ENCODE results near the gene TMEM256.
"Not testable (repeated sequence)": the region's sequence is repeated elsewhere in the genome, so short reads cannot be mapped to it uniquely, and the experiment has no call there.

TMEM256 gene

DNA sequence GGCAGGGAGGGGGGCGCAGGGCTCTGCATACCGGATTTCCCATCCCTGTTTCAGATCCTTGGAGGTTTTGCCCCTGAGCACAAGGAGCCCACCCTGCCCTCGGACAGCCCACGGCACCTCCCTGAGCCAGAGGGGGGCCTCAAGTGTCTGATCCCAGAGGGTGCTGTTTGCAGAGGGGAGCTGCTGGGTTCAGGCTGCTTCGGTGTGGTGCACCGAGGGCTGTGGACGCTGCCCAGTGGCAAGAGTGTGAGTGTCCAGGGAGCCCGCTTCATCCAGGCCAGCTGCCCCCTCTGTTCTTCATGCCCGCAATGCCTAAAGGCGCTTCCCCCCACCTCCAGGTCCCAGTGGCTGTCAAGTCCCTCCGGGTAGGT, 20.5 kb downstream of the TMEM256 start:
- DNase-seq (ENCODE audit: low spot score): no peak

DNA sequence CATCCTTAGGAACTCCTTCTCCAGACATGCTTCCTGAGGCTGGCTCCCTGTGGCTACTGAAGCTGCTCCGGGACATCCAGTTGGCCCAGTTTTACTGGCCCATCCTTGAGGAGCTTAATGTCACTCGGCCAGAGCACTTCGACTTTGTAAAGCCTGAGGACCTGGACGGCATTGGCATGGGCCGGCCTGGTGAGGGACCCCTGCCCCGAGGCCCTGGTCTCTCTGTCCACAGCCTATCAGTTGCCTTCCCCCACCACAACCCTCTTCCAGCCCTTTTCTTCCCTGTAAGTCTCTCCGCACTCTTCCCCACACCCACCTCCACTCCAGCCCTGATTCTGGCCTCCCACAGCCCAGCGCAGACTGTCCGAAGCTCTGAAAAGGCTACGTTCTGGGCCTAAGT, 21.0 kb downstream of the TMEM256 start:
- no peak for DNase-seq (ENCODE audit: low spot score)

DNA sequence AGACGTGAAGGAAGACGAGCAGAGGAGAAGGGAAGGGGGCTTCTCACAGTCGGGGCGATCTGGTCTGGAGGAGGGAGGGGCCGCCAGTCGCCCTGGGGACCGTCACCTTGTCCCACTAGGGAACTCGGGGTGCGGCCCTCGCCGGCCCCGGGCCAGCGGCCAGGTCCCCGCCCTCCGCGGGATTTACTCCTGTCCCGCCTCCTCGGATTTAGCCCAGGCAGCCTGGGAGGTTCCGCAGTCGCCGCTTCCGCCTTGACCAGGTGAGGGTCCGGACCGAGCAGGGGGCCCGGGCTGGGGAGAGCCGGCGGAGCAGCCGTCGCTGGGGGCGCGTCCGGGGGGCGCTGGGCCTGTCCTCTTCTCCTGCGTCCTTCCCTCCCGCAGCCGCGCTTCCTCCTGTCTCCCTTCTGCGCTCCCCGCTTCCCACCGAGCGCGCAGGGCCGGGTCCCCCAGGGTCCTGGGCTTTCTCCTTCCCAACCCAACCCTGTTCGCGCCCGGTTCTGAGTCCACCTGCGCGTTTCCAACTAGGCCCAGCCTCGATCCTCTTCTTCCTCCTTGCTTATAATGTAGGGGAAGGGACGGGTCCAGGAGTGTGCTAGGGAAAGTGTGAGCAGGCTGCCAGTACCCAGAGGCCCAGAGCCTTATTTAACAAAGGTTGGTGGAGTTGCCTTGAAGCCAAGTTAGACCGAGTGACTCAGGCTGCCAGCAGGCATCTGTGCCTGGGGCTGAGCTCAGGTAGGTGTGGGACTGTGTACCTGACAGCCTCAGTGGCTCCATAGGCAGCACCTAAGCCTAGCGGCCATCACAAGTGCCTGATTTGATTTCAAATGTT, 22.8 kb downstream of the TMEM256 start, which contains the start of gene TNK1:
Gene TNK1, plus strand, starts transcription at position 235 of the 829 bp plus-strand sequence. CDS start 1,838 bp downstream, outside the sequence.
- DNase-seq (ENCODE audit: low spot score): peak; percentile 70

DNA sequence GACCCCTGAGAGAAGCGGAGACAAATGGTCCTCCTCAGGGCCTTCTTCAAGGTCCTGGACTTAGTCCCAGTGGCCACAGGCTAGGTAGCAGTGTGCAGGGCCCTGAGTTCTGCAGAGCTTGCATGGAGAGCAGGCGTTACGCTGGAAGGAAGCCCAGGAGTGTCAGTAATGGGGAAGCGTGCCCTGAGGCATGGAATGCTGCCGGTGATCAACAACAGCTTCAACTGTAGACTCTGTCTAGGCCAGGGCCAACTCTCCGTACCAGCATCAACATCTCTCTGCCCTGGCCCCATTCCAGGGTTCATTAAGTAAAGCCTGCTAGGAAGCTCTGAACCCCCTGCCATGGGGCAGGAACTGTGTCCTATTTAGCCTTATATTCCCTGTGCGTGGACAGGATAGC, 23.6 kb downstream of the TMEM256 start:
- no peak for DNase-seq (ENCODE audit: low spot score)

DNA sequence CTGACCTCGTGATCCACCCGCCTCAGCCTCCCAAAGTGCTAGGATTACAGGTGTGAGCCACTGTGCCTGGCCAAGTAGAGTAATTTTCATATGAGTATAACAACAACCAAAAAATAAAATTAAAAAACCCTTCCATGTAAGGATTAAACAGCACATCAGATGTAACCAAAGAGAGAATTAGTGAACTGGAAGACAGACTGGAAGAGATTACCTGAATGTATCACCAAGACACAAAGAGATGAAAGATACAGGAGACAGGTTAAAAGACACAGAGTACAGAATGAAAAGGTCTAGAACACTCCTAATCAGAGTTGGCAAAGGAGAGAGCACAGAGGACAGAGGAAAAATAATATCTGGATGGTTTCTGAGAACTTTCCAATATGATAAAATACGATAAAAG, 24.8 kb downstream of the TMEM256 start:
- no peak for DNase-seq (ENCODE audit: low spot score)

DNA sequence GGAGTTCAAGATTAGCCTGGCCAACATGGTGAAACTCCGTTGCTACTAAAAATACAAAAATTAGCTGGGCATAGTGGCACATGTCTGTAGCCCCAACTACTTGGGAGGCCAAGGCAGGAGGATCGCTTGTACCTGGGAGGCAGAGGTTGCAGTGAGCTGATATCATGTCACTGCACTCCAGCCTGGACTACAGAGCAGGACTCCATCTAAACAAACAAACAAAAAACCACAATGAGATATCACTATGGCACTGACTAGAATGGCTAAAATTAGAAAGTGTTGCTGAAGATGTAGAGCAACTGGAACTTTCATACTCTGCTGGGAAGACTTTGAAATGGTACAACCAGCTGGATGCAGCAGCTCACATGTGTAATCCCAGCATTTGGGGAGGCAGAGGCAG, 29.5 kb downstream of the TMEM256 start:
- no peak for DNase-seq (ENCODE audit: low spot score)

DNA sequence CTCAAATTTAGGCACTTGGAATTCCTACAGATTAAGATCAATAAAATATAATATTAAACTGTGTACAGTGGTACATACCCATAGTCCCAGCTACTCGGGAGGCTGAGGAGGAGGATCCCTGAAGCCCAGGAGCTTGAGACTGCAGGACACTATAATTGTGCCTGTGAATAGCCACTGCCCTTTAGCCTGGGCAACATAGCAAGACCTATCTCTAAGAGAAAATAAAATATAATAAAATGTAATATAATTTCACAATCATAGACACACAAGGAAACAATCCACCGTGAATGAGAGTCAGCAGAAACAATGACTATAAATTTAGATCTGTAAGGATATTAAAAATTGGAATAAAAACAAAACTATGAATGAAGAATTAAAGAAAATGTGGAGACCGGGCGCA, 33.0 kb downstream of the TMEM256 start:
- no peak for DNase-seq (ENCODE audit: low spot score)

DNA sequence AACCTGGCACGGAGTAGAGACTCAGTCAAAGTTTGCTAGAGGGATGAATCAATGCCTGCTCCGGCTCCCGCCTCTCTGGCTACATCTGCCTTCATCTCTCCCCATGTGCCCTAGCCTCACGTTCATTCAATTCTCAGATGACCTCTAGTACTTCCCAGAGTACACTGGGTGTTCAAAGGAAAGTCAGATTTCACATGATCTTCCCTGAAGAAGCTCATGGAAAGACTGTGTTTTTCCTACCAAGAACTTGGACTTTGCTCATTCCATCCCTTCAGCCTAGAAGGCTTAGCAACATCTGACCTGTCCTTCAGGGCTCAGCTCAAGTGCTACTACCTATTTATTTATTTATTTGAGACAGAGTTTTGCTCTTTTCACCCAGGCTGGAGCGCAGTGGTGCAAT, 34.1 kb downstream of the TMEM256 start:
- DNase-seq (ENCODE audit: low spot score): no peak

DNA sequence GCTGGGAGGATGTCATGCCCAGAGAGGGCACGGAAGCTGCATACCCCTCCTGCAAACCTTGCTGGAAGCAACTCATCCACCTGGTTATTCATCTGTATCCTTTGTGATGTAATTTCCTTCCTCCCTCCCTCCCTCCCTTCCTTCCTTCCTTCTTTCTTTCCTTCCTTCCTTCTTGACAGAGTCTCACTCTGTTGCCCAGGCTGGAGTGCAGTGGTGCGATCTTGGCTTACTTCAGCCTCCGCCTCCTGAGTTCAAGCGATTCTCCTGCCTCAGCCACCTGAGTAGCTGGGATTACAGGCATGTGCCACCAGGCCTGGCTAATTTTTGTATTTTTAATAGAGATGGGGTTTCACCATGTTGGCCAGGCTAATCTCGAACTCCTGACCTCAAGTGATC, 35.3 kb downstream of the TMEM256 start:
- not testable (repeated sequence) for DNase-seq (ENCODE audit: low spot score)

DNA sequence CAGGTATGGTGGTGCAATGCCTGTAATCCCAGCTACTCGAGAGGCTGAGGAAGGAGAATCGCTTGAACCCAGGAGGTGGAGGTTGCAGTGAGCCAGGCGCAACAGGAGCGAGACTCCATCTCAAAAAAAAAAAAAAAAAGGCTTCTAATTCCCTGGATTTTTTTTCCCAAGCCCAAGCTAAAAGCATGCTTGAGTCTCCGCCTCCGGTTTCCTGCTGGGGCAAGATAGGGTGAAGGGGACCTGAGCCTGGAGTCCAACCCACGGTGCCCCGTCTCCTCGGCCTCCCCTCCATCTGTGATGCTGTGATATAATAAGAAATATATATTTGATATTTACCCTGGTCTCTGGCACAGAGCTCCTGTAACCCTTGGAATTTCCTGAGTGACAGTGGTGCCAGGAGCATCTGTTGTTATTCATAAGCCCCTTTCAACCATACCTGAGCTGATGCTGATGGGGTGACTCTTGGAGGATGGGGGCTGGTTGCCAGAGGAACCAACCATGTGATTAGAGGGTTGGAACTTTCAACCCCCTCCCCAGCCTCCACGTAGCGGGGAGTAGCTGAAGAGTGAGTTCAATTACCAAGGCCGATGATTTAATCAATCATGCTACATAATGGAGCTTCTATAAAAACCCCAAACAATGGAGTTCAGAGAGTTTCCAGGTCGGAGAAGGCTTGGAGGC, 35.8 kb downstream of the TMEM256 start:
- DNase-seq (ENCODE audit: low spot score): no peak

DNA sequence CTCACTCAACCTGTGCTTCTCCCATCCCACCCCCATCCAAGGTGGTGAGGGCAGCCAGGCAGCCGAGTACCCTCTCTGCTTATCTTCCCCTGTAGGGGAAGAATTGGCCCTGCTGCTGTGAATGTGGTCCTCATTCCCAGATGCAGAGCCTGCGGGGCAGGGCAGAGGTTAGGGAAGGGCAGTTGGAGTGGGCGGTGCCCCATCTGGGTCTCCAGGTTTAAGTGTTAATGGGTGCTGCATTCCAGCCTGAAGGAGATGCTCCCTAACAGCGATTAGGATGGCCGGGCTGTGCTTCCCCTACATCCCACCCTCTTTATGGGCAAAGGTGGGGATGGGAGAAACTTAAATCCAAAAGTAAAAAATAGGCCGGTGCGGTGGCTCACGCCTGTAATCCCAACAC, 36.8 kb downstream of the TMEM256 start:
- DNase-seq (ENCODE audit: low spot score): no peak

DNA sequence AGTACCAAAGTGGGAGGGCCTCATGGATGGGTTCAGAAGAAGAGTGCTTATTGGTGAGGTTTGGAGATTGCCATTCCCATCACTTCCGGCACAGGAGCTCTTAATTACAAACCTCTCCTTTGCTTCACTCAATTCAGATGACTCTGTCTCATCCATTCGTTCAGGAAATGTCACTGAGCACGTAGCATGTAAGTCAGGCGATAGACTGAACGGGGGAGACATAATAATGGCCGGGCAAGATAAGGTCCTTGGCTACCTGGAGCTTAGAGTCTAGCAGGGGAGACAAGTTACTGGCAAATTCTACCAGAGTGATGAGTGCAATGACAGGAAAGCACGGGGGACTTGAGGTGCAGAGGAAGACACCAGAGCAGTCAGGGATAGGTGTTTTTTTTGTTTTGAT, 37.9 kb downstream of the TMEM256 start:
- DNase-seq (ENCODE audit: low spot score): not testable (repeated sequence)

DNA sequence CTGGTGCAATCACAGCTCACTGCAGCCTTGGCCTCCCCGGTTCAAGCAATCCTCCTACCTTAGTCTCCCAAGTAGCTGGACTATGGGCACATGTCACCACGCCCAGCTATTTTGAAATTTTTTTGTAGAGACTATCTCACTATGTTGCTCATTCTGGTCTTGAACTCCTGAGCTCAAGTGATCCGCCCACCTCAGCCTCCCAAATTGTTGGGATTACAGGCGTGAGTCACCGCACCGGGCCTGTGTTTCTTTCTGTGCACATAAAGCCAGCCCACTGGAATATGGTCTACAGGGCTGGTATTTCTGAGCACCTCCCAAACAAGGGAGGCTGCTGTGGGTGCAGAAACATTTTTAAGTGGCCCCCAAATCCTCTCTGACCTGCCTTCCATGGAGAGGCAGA, 40.6 kb downstream of the TMEM256 start:
- no peak for DNase-seq (ENCODE audit: low spot score)

DNA sequence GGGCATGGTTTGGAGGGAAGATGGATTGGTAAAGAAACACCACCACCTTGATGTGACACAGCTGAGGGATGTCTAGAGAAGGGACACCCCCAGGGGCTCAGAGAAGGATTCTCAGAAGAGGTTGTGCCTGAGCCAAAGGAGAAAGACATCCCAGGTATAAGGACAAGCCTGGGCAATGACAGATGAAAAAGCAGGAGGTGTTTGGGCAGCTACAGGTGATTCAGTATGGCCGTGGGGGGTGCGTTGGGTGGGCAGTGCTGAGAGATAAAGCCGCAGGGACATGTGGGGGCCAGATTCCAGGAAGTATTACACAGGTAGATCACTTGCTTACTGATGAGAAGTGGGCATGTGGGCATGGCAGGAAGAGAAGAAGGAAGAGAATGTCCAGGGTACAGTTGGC, 42.0 kb downstream of the TMEM256 start:
- DNase-seq (ENCODE audit: low spot score): no peak

DNA sequence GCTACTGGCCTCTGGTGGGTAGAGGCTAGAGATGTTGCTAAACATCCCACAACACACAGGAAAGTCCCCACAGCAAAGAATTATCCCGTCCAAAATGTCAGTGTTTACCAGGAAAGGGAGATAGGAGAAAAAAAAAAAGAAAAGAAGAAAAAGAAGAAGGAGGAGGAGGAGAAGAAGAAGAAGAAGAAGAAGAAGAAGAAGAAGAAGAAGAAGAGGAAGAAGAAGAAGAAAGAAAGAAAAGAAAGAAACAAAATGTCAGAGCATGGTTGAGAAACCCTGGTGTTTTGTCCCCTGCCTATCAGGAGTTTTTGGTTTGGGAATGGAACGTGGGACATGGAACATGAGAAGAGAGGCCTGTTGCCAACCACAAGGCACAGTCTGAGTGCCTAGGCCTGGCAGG, 46.5 kb downstream of the TMEM256 start:
- DNase-seq (ENCODE audit: low spot score): no peak

DNA sequence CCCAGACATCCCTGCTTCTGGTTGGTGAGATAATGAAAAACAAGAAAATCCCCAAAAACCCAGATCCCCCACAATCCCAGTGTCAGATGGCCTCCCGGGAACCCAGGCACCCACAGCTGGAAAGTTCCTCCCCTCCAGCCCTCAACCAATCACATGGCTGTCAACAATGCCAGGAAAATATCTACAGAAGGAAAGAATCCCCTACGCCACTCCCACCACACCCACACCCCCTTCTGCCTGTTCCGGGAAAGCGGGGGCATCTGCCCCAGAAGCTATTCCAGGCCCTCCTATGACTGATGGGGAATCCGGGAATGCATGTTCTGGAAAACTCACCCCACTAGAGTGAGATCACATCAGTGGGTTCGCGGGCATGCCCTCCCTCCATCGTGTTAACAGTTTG, 47.1 kb downstream of the TMEM256 start:
- DNase-seq (ENCODE audit: low spot score): no peak

DNA sequence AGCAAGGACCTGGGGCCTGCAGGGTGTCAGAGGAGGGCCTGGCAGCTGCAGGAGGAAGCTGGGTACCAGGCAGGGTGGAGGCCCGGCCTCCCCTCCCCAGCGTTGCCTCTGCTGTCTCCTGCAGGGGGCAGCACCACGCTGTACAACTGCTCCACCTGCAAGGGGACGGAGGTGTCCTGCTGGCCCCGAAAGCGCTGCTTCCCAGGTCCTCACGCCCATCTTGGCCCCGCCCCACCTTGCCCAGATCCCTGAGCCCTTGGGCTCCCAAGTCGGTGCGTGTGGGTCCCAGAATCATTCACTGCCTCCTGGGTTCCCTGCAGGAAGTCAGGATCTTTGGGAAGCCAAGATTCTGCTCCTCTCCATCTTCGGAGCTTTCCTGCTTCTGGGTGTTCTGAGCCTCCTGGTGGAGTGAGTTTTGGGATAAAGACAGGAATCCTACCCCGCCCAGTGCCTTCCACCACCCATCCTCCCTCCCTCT, 47.8 kb downstream of the TMEM256 start:
- peak; percentile 84 for DNase-seq (ENCODE audit: low spot score)

DNA sequence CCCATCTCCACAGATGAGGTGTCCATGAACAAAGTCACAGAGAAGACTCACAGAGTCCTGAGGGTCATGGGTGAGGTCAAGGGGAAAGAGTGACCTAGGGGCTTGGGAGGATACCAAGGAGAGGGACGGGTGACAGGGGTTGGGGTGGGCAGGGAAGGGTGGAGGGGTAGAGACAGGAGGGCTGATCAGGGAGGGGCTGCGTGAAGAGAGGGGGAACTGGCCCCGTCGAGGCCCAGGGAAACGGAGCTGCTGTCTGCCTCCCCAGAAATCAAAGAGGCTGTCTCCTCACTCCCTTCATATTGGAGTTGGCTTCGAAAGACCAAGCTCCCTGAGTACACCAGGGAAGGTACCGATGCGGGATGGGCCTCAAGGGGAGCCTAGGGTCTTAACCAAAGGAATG, 48.3 kb downstream of the TMEM256 start:
- no peak for DNase-seq (ENCODE audit: low spot score)

DNA sequence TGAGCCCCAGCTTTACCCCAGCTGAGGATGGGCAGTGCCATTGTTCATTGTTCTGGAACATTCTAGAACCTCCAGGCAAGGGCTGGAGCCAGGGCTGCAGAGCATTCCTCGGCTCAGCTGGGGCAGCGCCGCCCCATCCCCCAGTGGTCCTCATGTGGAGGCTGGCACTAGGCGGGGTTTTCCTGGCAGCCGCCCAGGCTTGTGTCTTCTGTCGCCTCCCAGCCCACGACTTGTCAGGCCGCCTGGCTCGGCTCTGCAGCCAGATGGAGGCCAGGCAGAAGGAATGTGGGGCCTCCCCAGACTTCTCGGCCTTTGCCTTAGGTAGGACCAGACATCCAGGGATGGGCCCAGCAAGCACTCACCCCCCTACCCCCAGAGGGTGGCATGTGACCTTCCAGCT, 48.8 kb downstream of the TMEM256 start, which contains the start of gene TMEM95:
Gene TMEM95, plus strand, starts transcription at position 104 of the 400 bp plus-strand sequence. Its CDS starts 49 bp downstream, at position 153.
- DNase-seq (ENCODE audit: low spot score): no peak

DNA sequence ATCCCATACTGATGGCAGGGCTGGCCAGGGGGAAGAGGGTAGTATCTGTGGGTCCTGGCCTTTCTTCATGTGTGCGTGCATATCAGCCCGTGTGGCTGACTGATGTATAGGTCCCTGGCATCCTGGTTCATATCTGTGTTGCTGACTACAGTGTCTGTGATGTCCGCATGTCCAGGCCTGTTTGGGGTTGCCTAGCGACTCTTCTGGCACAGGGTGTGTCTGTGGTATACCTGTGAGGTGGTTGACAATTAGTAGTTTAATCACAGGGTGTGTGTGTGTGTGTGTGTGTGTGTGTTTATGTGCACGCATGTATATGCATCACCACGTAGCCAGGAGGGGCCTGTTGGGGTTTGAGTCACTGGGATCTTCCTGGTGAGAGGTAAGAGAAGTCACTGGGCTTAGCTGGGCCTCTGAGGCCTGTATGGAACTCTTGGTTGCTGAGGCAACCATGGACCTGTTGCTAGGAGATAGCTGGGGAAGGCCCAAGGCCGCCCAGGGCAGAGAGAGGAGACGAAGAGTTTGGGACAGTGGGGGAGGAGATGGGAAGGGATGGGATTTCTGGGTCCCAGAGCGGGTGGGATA, 49.5 kb downstream of the TMEM256 start:
- DNase-seq (ENCODE audit: low spot score): no peak

Data from HuH-7.5 (cell line).